ENCODE results near the gene NUP210L. TPM values are rescaled to one million over a fixed set of nuclear protein-coding genes. Genes with fewer than 3 reads are reported as not detected.
A peak's percentile ranks its signal among the peaks of the same experiment; 100 is the strongest.

The NUP210L gene
- total RNA-seq, 4 donors from 2014 or later, result 0.09 to 0.21 TPM; not detected in 2

DNA sequence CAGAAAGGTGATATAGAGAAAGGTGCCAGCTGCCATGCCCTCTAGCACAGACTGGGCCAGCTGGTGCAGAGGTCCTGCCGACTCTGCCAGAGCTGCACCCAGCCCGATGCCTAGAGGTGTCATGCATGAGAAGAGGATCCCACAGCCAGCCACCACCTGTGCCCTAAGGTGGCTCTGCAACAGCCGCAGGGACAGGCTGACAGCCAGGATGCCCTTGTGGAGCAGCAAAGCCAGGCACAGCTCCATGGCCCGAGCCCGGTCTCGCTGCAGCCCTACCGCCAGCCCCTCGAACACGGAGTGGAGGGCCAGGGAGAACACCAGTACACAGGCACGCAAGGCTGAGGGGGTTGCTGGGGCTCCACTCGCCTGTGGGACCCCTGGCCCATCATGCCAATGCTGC lies 194.7 kb downstream of the NUP210L start:
- H3K4me1 ChIP-seq, result peaks cover 6 to 27% of the 10 kb centered on the region in 2 donors
- H3K27ac ChIP-seq, result no peak overlapping the region
- intact Hi-C loops (cut with DNase I; ENCODE audit: low total_unique reads), result no loop called here

DNA sequence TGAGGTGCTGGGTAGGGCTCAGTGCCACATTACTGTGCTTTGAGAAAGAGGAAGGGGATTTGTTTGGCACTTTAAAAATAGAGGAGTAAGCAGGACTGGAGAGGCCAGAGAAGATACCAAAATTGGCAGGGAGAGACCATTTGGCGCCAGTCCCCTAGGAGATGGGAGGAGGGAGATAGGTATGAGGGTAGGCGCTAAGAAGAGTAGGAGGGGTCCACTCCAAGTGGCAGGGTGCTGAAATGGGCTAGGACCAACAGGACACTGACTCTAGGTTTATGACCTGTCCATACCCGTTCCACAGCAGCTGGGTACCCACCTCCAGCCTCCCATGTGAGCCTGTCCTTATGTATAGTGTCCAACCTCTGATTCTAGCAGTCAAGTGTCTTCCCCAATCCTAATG lies 195.4 kb downstream of the NUP210L start:
- Histone ChIP-seq H3K4me1 (peaks cover 6 to 27% of the 10 kb centered on the region in 2 donors), H3K9me3 (no peaks in the 10 kb centered on the region), H3K4me3 (no peak overlapping the region), H3K36me3 (no peaks in the 10 kb centered on the region), H3K27ac (peak overlapping the region; percentile 80 to 85), H3K27me3 (no peaks in the 10 kb centered on the region)
- intact Hi-C loops (cut with DNase I; ENCODE audit: low total_unique reads), result no loop called here
- DNase-seq, result no peak
- TF ChIP-seq, protein P1, sequence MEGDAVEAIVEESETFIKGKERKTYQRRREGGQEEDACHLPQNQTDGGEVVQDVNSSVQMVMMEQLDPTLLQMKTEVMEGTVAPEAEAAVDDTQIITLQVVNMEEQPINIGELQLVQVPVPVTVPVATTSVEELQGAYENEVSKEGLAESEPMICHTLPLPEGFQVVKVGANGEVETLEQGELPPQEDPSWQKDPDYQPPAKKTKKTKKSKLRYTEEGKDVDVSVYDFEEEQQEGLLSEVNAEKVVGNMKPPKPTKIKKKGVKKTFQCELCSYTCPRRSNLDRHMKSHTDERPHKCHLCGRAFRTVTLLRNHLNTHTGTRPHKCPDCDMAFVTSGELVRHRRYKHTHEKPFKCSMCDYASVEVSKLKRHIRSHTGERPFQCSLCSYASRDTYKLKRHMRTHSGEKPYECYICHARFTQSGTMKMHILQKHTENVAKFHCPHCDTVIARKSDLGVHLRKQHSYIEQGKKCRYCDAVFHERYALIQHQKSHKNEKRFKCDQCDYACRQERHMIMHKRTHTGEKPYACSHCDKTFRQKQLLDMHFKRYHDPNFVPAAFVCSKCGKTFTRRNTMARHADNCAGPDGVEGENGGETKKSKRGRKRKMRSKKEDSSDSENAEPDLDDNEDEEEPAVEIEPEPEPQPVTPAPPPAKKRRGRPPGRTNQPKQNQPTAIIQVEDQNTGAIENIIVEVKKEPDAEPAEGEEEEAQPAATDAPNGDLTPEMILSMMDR (IDR thresholded peaks at IDR 0.05), result no peak
- no peak for TF ChIP-seq POLR2A (IDR thresholded peaks at IDR 0.05)

More for the DNA sequence above, 194.7 kb downstream of the NUP210L start:
- DNase-seq, result no peak
- H3K9me3 ChIP-seq, result no peaks in the 10 kb centered on the region
- TF ChIP-seq, protein P1 (IDR thresholded peaks at IDR 0.05), result no peak
- no peak for TF ChIP-seq POLR2A (IDR thresholded peaks at IDR 0.05)
- no peaks in the 10 kb centered on the region for H3K27me3 ChIP-seq
- no peak overlapping the region for H3K4me3 ChIP-seq
- no peaks in the 10 kb centered on the region for H3K36me3 ChIP-seq

- no peak for DNase-seq
- Histone ChIP-seq H3K4me1 (peaks cover 6 to 27% of the 10 kb centered on the region in 2 donors), H3K4me3 (no peak overlapping the region)
Measured at GRCh38 chr1:153958961-153959260, 196.0 kb downstream of the NUP210L start.

DNA sequence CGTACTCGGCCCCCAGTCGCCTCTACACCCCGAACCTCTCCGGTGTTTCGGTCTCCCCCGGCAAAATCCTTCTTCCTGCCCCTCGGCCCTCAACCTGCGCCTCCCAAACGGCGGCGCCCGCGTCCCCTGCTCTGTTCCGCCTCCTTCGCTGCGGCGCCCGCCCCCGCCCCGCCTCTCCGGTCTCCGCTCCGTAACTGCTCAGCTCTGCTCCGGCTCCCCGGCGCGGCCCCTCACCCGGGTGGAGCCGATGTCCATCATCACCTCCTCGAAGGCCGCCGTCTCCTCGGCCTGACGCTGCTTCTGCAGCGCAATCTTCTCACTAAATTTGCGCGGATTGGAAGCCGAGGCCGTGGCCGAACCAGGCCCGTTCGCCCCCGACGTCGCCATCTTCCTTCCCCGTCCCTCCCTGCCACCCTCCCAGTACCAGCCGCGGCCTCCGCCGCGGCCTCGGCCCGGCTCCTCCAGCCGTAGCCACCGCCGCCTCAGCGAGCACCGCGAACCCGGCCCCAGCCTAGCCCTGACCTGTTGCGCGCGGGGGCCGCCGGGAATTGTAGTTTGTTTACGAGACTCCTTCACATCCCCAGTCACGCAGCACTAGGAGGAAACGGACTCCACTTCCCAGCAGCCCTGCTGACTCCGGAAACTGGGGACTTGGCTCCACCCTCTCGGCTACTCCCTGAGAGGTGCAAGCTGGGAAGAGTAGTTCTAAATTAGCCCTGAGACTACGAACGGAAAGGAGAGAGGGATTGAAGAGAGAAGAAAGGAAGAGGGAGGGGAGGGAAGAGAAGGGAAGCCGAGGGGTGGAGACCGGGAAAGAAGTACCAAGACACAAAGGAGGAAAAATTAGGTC lies 196.5 kb downstream of the NUP210L start, which contains the start of gene CRTC2:
Gene CRTC2 (minus strand): TSS at position 502 of the 850 bp plus-strand sequence. CDS start 115 bp downstream, at position 387.
- Histone ChIP-seq H3K27me3 (no peaks in the 10 kb centered on the region), H3K9me3 (no peaks in the 10 kb centered on the region), H3K27ac (peak within 1 kb of the TSS; percentile 85 to 86), H3K4me3 (peak within 1 kb of the TSS; percentile 86 to 94), H3K4me1 (peaks cover 6 to 27% of the 10 kb centered on the region in 2 donors), H3K36me3 (no peaks in the 10 kb centered on the region)
- intact Hi-C loops (cut with DNase I; ENCODE audit: low total_unique reads), result no loop called here
- peak; percentile 98 to 99 for DNase-seq
- TF ChIP-seq, protein P1 (IDR thresholded peaks at IDR 0.05), result no peak
- TF ChIP-seq POLR2A (IDR thresholded peaks at IDR 0.05), result peak; percentile 58 to 74

More at GRCh38 chr1:153958961-153959260, 196.0 kb downstream of the NUP210L start:
- intact Hi-C loops (cut with DNase I; ENCODE audit: low total_unique reads), result no loop called here
- Histone ChIP-seq H3K9me3 (no peaks in the 10 kb centered on the region), H3K27ac (peak overlapping the region; percentile 80 to 85), H3K36me3 (no peaks in the 10 kb centered on the region), H3K27me3 (no peaks in the 10 kb centered on the region)
- TF ChIP-seq, protein P1 (IDR thresholded peaks at IDR 0.05), result no peak
- no peak for TF ChIP-seq POLR2A (IDR thresholded peaks at IDR 0.05)

- no peak for TF ChIP-seq POLR2A (IDR thresholded peaks at IDR 0.05)
- TF ChIP-seq, protein P1 (IDR thresholded peaks at IDR 0.05), result no peak
- Histone ChIP-seq H3K27ac (peak overlapping the region; percentile 85 to 86), H3K27me3 (no peaks in the 10 kb centered on the region), H3K9me3 (no peaks in the 10 kb centered on the region), H3K36me3 (no peaks in the 10 kb centered on the region), H3K4me3 (peak overlapping the region; percentile 86 to 94), H3K4me1 (peaks cover 6 to 26% of the 10 kb centered on the region in 2 donors)
- no peak for DNase-seq
- intact Hi-C loops (cut with DNase I; ENCODE audit: low total_unique reads), result no loop called here
Measured at GRCh38 chr1:153957744-153958110, 197.1 kb downstream of the NUP210L start.

Data from uterus (tissue), 4 donors.